K562 (cell line): ENCODE data around the gene TTBK2. TPM values are rescaled to one million over a fixed set of nuclear protein-coding genes. Genes with fewer than 3 reads are reported as not detected.

ENCODE experiments used
- ATAC-seq: fragments of 200-7000 bp; cut with Tn5 transposase; 3 replicates; pipeline ENCODE4 v1.9.1; 2020; ENCODE audit warnings: moderate library complexity
- BruUV-seq: library from RNA; stranded (reverse); fragments of 400-500 nt; replicated peaks from 2 replicates; lab custom pipeline; 2021; lab: Mats Ljungman, UMichigan
- CTCF ChIA-PET: fragments of 300-600 bp; formaldehyde crosslinking; extraction: SDS; loops from one replicate; lab custom pipeline; 2021; ENCODE audit warnings: low intra/inter-chr PET ratio; lab: Yijun Ruan, JAX
- POLR2A ChIA-PET: fragments of 300-600, 350-650 bp; sonication (Branson Sonifier 250); formaldehyde crosslinking; extraction: SDS; loops from one replicate; lab custom pipeline; 2021; ENCODE audit warnings: antibody characterized with exemption, inconsistent platforms; lab: Yijun Ruan, JAX
- DNase-seq, 4 experiments: peaks; one replicate each; pipeline versions ENCODE4 v3.0.0 to v3.0.0-alpha.2; 2011 to 2018; ENCODE audit warnings: low spot score in 3 of 4, mixed read lengths in 3 of 4; ENCODE audit errors: extremely low read depth in 1 of 4
- FAIRE-seq: peaks from 2 replicates; lab custom pipeline; 2011; peaks lifted over from hg19 to GRCh38; lab: Jason Lieb, UNC
- H2AFZ ChIP-seq: 2 replicates; pipeline ENCODE4 v1.6.0; 2011; ENCODE audit warnings: low read depth, low read length, control low read depth, inconsistent platforms
- H3K27ac ChIP-seq: fragments of 200-600 bp; 3 replicates; pipeline ENCODE4 v1.8.0; 2011; ENCODE audit warnings: low read depth, mild to moderate bottlenecking, control low read depth, inconsistent platforms, low read length, moderate library complexity, mixed read lengths; ENCODE audit errors: extremely low read depth
- H3K27me3 ChIP-seq, 2 experiments: fragments of 300-600 bp in 1 of 2; 2 replicates in 1 of 2; 3 replicates in 1 of 2; pipeline versions ENCODE4 v1.6.0 to v1.8.0; 2011; ENCODE audit warnings: inconsistent platforms in 2 of 2, low read length in 2 of 2, mild to moderate bottlenecking in 1 of 2, mixed read lengths in 1 of 2, moderate library complexity in 1 of 2; ENCODE audit not compliant: control insufficient read depth in 2 of 2, insufficient read depth in 2 of 2
- H3K36me3 ChIP-seq: fragments of 300-600 bp; 3 replicates; pipeline ENCODE4 v1.8.0; 2011; ENCODE audit warnings: mild to moderate bottlenecking, low read length, inconsistent platforms; ENCODE audit not compliant: control insufficient read depth, insufficient read depth
- H3K4me1 ChIP-seq, 2 experiments: fragments of 200-600 bp in 1 of 2; replicated peaks in 1 of 2; 2 replicates in 1 of 2; 3 replicates in 1 of 2; pipeline versions ENCODE4 v1.5.1 to v1.8.0; 2011; ENCODE audit warnings: inconsistent platforms in 2 of 2, low read length in 2 of 2, mild to moderate bottlenecking in 1 of 2, mixed read lengths in 1 of 2, moderate library complexity in 1 of 2; ENCODE audit not compliant: control insufficient read depth in 2 of 2, insufficient read depth in 2 of 2
- H3K4me2 ChIP-seq: 2 replicates; pipeline ENCODE4 v1.6.1; 2011; ENCODE audit warnings: low read length, control low read depth, inconsistent platforms, mixed read lengths; ENCODE audit not compliant: insufficient read depth
- H3K4me3 ChIP-seq: fragments of 200-600 bp; sonication (generic), shearing (Covaris generic); 2 replicates; pipeline ENCODE4 v1.5.1; 2016; ENCODE audit warnings: control low read depth, inconsistent platforms
- H3K79me2 ChIP-seq: fragments of 200-600 bp; 3 replicates; pipeline ENCODE4 v1.8.0; 2011; ENCODE audit warnings: low read length, inconsistent platforms; ENCODE audit not compliant: control insufficient read depth, insufficient read depth
- H3K9ac ChIP-seq, 2 experiments: 2 replicates each; pipeline versions ENCODE4 v1.6.0 to v1.6.1; 2011; ENCODE audit warnings: low read depth in 2 of 2, low read length in 2 of 2, control low read depth in 1 of 2, inconsistent platforms in 1 of 2, mild to moderate bottlenecking in 1 of 2, mixed read lengths in 1 of 2; ENCODE audit not compliant: insufficient read depth in 1 of 2
- H3K9me1 ChIP-seq: one replicate; pipeline ENCODE4 v1.6.0; 2011; ENCODE audit warnings: inconsistent platforms, mild to moderate bottlenecking, low read length, moderate library complexity; ENCODE audit not compliant: control insufficient read depth, insufficient read depth
- H3K9me3 ChIP-seq: replicated peaks from 2 replicates; pipeline ENCODE4 v1.5.1; 2011; ENCODE audit warnings: low read depth, low read length, inconsistent platforms; ENCODE audit not compliant: control insufficient read depth, insufficient read depth
- H4K20me1 ChIP-seq: replicated peaks from 2 replicates; pipeline ENCODE4 v1.6.1; 2011; ENCODE audit warnings: low read length, inconsistent platforms, mixed read lengths; ENCODE audit not compliant: control insufficient read depth, insufficient read depth
- ATF1 ChIP-seq, 2 experiments: fragments of 450-650 bp in 1 of 2; IDR thresholded peaks; 2 replicates each; pipeline ENCODE4 v1.6.1; 2016; ENCODE audit warnings: missing compliant biosample characterization in 1 of 2, missing genetic modification characterization in 1 of 2
- ATF7 ChIP-seq: fragments of 450-650 bp; IDR thresholded peaks from 2 replicates; pipeline ENCODE4 v1.7.1; 2014; ENCODE audit warnings: mild to moderate bottlenecking, moderate library complexity
- ELF4 ChIP-seq: fragments of 450-650 bp; formaldehyde crosslinking; IDR thresholded peaks from 2 replicates; pipeline ENCODE4 v1.4.0; 2022; ENCODE audit warnings: missing genetic modification characterization
- FOXJ3 ChIP-seq: sonication (generic); formaldehyde crosslinking; IDR thresholded peaks from 2 replicates; pipeline ENCODE4 v1.4.0; 2020; ENCODE audit warnings: mild to moderate bottlenecking, missing genetic modification reagents
- MYBL2 ChIP-seq, 2 experiments: fragments of 450-650 bp in 1 of 2; sonication (generic) in 1 of 2; formaldehyde crosslinking in 1 of 2; IDR thresholded peaks; 2 replicates each; pipeline versions ENCODE4 v1.6.1 to v1.8.1; 2017 to 2022; ENCODE audit warnings: borderline replicate concordance in 1 of 2, inconsistent platforms in 1 of 2, low read depth in 1 of 2, mild to moderate bottlenecking in 1 of 2, missing genetic modification reagents in 1 of 2, moderate library complexity in 1 of 2
- SIN3B ChIP-seq: fragments of 450-650 bp; IDR thresholded peaks from 2 replicates; pipeline ENCODE4 v1.6.1; 2017; ENCODE audit warnings: low read depth, mild to moderate bottlenecking, moderate library complexity
- SMARCB1 ChIP-seq: IDR thresholded peaks from 2 replicates; pipeline ENCODE4 v1.6.1; 2011; ENCODE audit warnings: improper control_type of control experiment, low read depth; ENCODE audit not compliant: insufficient read length
- SMARCE1 ChIP-seq: fragments of 450-650 bp; IDR thresholded peaks from 2 replicates; pipeline ENCODE4 v1.7.1; 2016; ENCODE audit warnings: mild to moderate bottlenecking
- ZNF146 ChIP-seq: IDR thresholded peaks from one replicate; pipeline ENCODE4 v1.6.1; 2018; ENCODE audit warnings: missing compliant biosample characterization; ENCODE audit not compliant: unreplicated experiment
- ZNF445 ChIP-seq: fragments of 250-450 bp; sonication (Bioruptor Pico); IDR thresholded peaks from 2 replicates; pipeline ENCODE4 v1.4.0; 2020; ENCODE audit warnings: low read depth, mild to moderate bottlenecking, moderate library complexity
- ZNF583 ChIP-seq: fragments of 250-450 bp; sonication (Bioruptor Pico); IDR thresholded peaks from 2 replicates; pipeline ENCODE4 v1.4.0; 2020
- WGBS: fragments of 100-300 bp; shearing (Covaris generic); methylation state at CpG from one replicate; pipeline ENCODE4 v1.1.6; 2016; ENCODE audit warnings: low coverage, mixed read lengths; ENCODE audit not compliant: insufficient coverage; ENCODE audit errors: missing lambda C conversion rate; 5-methylcytosine and 5-hydroxymethylcytosine counted together
- in situ Hi-C: fragments of 300-500 bp; cut with MboI; formaldehyde crosslinking; loops from 4 replicates; pipeline ENCODE4 v1.15.0; 2018; ENCODE audit warnings: inconsistent platforms, mixed read lengths
- intact Hi-C: fragments of 100-400 bp; cut with micrococcal nuclease; formaldehyde crosslinking; loops from 2 replicates; pipeline ENCODE4 v1.14.2; 2022
- polyA plus RNA-seq, 8 experiments: library from polyadenylated mRNA; depleted of rRNA in 4 of 8; stranded (reverse) in 5 of 8; unstranded in 3 of 8; fragments of >200 nt; fragmentation: Nextera tagmentation in 2 of 8; fragmentation: Illumina TruSeq in 1 of 8; extraction: Ambion mirVana in 2 of 8; extraction: Trizol in 1 of 8; gene quantifications; 2 replicates each; pipeline versions ENCODE4 v1.2.1 to v1.2.3, GENCODE V29; 2011 to 2014; ENCODE audit warnings: inconsistent platforms in 1 of 8, missing spikeins in 1 of 8
- total RNA-seq, 7 experiments: library from RNA; depleted of rRNA in 6 of 7; stranded (reverse); fragments of >200 nt in 6 of 7; fragmentation: Illumina TruSeq in 2 of 7; extraction: Trizol in 2 of 7; gene quantifications; 2 replicates each; pipeline versions ENCODE4 v1.2.1 to v1.2.3, GENCODE V29; 2011 to 2021; ENCODE audit warnings: low replicate concordance in 1 of 7
- TF ChIP-seq, protein P1 (sequence below): fragments of 250-450 bp; sonication (Bioruptor Pico); IDR thresholded peaks from 2 replicates; pipeline ENCODE4 v1.5.0; 2020; ENCODE audit warnings: mild to moderate bottlenecking, borderline replicate concordance
- TF ChIP-seq, protein P2 (sequence below): fragments of 450-650 bp; IDR thresholded peaks from 2 replicates; pipeline ENCODE4 v1.6.1; 2016; ENCODE audit warnings: missing biosample characterization, missing genetic modification characterization
- TF ChIP-seq, protein P3 (sequence below): fragments of 450-650 bp; formaldehyde crosslinking; IDR thresholded peaks from 2 replicates; pipeline ENCODE4 v1.4.0; 2022; ENCODE audit warnings: missing genetic modification characterization
- TF ChIP-seq, protein P4 (sequence below): sonication (generic); formaldehyde crosslinking; IDR thresholded peaks from 2 replicates; pipeline ENCODE4 v1.8.0; 2022; ENCODE audit warnings: missing genetic modification reagents, mild to moderate bottlenecking, moderate library complexity, borderline replicate concordance

The TTBK2 gene
- total and polyA plus RNA-seq, 9 of the 15 experiments (the other 6 are each of a cell fraction or from before 2014, with no cell fraction given): 0.89 to 8.0 (median 4.8) TPM

DNA sequence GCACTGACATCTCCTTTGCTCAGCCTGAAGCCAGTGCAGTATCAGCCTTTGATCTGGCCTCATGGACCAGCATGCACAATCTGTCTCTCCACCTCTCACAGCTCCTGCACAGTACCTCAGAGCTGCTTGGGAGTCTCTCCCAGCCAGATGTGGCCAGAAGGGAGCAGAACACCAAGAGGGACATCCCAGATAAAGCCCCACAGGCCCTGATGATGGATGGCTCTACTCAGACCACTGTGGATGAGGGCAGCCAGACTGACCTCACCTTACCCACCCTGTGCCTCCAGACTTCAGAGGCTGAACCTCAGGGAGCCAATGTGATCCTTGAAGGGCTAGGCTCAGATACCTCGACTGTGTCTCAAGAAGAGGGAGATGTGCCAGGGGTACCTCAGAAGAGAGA lies 228.0 kb downstream of the TTBK2 start (continued):
- TF ChIP-seq, protein P1, sequence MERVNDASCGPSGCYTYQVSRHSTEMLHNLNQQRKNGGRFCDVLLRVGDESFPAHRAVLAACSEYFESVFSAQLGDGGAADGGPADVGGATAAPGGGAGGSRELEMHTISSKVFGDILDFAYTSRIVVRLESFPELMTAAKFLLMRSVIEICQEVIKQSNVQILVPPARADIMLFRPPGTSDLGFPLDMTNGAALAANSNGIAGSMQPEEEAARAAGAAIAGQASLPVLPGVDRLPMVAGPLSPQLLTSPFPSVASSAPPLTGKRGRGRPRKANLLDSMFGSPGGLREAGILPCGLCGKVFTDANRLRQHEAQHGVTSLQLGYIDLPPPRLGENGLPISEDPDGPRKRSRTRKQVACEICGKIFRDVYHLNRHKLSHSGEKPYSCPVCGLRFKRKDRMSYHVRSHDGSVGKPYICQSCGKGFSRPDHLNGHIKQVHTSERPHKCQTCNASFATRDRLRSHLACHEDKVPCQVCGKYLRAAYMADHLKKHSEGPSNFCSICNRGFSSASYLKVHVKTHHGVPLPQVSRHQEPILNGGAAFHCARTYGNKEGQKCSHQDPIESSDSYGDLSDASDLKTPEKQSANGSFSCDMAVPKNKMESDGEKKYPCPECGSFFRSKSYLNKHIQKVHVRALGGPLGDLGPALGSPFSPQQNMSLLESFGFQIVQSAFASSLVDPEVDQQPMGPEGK (CRISPR knock-in tag): no peak
- TF ChIP-seq SMARCB1 (no peak), ZNF583 (CRISPR knock-in tag) (no peak)
- TF ChIP-seq, protein P2, sequence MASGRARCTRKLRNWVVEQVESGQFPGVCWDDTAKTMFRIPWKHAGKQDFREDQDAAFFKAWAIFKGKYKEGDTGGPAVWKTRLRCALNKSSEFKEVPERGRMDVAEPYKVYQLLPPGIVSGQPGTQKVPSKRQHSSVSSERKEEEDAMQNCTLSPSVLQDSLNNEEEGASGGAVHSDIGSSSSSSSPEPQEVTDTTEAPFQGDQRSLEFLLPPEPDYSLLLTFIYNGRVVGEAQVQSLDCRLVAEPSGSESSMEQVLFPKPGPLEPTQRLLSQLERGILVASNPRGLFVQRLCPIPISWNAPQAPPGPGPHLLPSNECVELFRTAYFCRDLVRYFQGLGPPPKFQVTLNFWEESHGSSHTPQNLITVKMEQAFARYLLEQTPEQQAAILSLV (tag): no peak

- DNase-seq: no peak
- no peaks in the 10 kb centered on the region for H3K79me2 ChIP-seq
- intact Hi-C loops: no loop called here
- peaks cover 3% of the 10 kb centered on the region; the same call in 1 of the 2 replicates for H4K20me1 ChIP-seq
- ChIA-PET CTCF (no interaction called here), POLR2A (no interaction called here)
- no peaks in the 10 kb centered on the region for H3K36me3 ChIP-seq
- H3K4me3 ChIP-seq: no peak overlapping the region
- H3K27me3 ChIP-seq: no peaks in the 10 kb centered on the region
- no peak for FAIRE-seq
- no peaks in the 10 kb centered on the region for H3K9me1 ChIP-seq
- no TSS peak for BruUV-seq
- in situ Hi-C loops: no loop called here
- no peak overlapping the region for H3K4me2 ChIP-seq
- WGBS: 65% methylated on average over 9 of the region's 9 CpGs
- no peak overlapping the region for H2AFZ ChIP-seq
- no peaks in the 10 kb centered on the region for H3K9me3 ChIP-seq
- no peak overlapping the region for H3K9ac ChIP-seq
- H3K4me1 ChIP-seq: no peaks in the 10 kb centered on the region; a peak in 2 of 5 replicates
- no peak overlapping the region for H3K27ac ChIP-seq
- ATAC-seq: no peak
- TF ChIP-seq MYBL2 (IDR thresholded peaks at IDR 0.05; ENCODE audit: low read depth) (no peak), MYBL2 (CRISPR knock-in tag; IDR thresholded peaks at IDR 0.05; ENCODE audit: borderline replicate concordance) (no peak), FOXJ3 (CRISPR knock-in tag) (no peak), ZNF445 (CRISPR knock-in tag) (no peak), SMARCE1 (no peak), SIN3B (no peak), ATF7 (no peak), ELF4 (CRISPR knock-in tag) (no peak), ATF1 (CRISPR knock-in tag; IDR thresholded peaks at IDR 0.05) (no peak), ATF1 (tag; IDR thresholded peaks at IDR 0.05) (no peak), ZNF146 (no peak)
- TF ChIP-seq, protein P3, sequence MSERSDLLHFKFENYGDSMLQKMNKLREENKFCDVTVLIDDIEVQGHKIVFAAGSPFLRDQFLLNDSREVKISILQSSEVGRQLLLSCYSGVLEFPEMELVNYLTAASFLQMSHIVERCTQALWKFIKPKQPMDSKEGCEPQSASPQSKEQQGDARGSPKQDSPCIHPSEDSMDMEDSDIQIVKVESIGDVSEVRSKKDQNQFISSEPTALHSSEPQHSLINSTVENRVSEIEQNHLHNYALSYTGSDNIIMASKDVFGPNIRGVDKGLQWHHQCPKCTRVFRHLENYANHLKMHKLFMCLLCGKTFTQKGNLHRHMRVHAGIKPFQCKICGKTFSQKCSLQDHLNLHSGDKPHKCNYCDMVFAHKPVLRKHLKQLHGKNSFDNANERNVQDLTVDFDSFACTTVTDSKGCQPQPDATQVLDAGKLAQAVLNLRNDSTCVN (CRISPR knock-in tag): no peak
- TF ChIP-seq, protein P4, sequence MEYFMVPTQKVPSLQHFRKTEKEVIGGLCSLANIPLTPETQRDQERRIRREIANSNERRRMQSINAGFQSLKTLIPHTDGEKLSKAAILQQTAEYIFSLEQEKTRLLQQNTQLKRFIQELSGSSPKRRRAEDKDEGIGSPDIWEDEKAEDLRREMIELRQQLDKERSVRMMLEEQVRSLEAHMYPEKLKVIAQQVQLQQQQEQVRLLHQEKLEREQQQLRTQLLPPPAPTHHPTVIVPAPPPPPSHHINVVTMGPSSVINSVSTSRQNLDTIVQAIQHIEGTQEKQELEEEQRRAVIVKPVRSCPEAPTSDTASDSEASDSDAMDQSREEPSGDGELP (CRISPR knock-in tag): no peak
These were observed 228.8 kb downstream of the TTBK2 start for GRCh38 chr15:42691770-42692169.
